HepG2 (cell line): ENCODE results near the gene UBTF. TPM values are rescaled to one million over a fixed set of nuclear protein-coding genes. Genes with fewer than 3 reads are reported as not detected.

Source experiments
- ATAC-seq: fragments of 200-7000 bp; cut with Tn5 transposase; 3 replicates; pipeline ENCODE4 v1.9.1; 2020; ENCODE audit warnings: mild to moderate bottlenecking, moderate library complexity
- BruUV-seq: library from RNA; stranded (reverse); fragments of 400-500 nt; replicated peaks from 2 replicates; lab custom pipeline; 2021; lab: Mats Ljungman, UMichigan
- CTCF ChIA-PET: fragments of 300-600 bp; formaldehyde crosslinking; extraction: SDS; loops from one replicate; lab custom pipeline; 2021; ENCODE audit warnings: low total read pairs, inconsistent platforms, low intra/inter-chr PET ratio; lab: Yijun Ruan, JAX
- POLR2A ChIA-PET: fragments of 350-600 bp; sonication (Branson Sonifier 250); formaldehyde crosslinking; loops from one replicate; lab custom pipeline; 2020; ENCODE audit warnings: antibody characterized with exemption, inconsistent platforms; lab: Yijun Ruan, JAX
- DNase-seq: peaks from one replicate; pipeline ENCODE4 v3.0.0-alpha.2; 2015; ENCODE audit warnings: low spot score
- FAIRE-seq: peaks from 3 replicates; lab custom pipeline; 2011; peaks lifted over from hg19 to GRCh38; lab: Jason Lieb, UNC
- H2AFZ ChIP-seq: one replicate; pipeline ENCODE4 v1.6.1; 2011; ENCODE audit warnings: low read length, inconsistent platforms
- H3K27ac ChIP-seq: fragments of 300-600 bp; 3 replicates; pipeline ENCODE4 v1.8.0; 2011; ENCODE audit warnings: mixed run types, mild to moderate bottlenecking, mixed read lengths, low read length, inconsistent platforms; ENCODE audit not compliant: insufficient read depth; ENCODE audit errors: extremely low read length
- H3K27me3 ChIP-seq, 2 experiments: fragments of 200-600 bp in 1 of 2; 2 replicates in 1 of 2; 3 replicates in 1 of 2; pipeline versions ENCODE4 v1.6.0 to v1.8.0; 2011; ENCODE audit warnings: low read length in 2 of 2, mild to moderate bottlenecking in 2 of 2, moderate library complexity in 2 of 2, inconsistent platforms in 1 of 2; ENCODE audit not compliant: insufficient read depth in 2 of 2, control insufficient read depth in 1 of 2
- H3K36me3 ChIP-seq, 2 experiments: fragments of 200-600 bp in 1 of 2; replicated peaks in 1 of 2; 2 replicates in 1 of 2; 3 replicates in 1 of 2; pipeline versions ENCODE4 v1.5.1 to v1.8.0; 2011; ENCODE audit warnings: low read length in 2 of 2, inconsistent platforms in 1 of 2; ENCODE audit not compliant: insufficient read depth in 2 of 2, control insufficient read depth in 1 of 2
- H3K4me1 ChIP-seq: 2 replicates; pipeline ENCODE4 v1.5.1; 2012; ENCODE audit warnings: low read length, inconsistent platforms; ENCODE audit not compliant: insufficient read depth
- H3K4me2 ChIP-seq: 2 replicates; pipeline ENCODE4 v1.6.0; 2011; ENCODE audit warnings: low read depth, low read length, inconsistent platforms
- H3K4me3 ChIP-seq, 3 experiments: fragments of 200-600 bp in 1 of 3; sonication (generic), shearing (Covaris generic) in 1 of 3; replicated peaks in 1 of 3; 2 replicates each; pipeline ENCODE4 v1.5.1; 2011 to 2016; ENCODE audit warnings: low read length in 3 of 3, inconsistent platforms in 2 of 3, low read depth in 2 of 3, mild to moderate bottlenecking in 2 of 3, control low read depth in 1 of 3, mixed read lengths in 1 of 3; ENCODE audit not compliant: insufficient read depth in 1 of 3
- H3K79me2 ChIP-seq: one replicate; pipeline ENCODE4 v1.6.1; 2011; ENCODE audit warnings: low read length, inconsistent platforms; ENCODE audit not compliant: insufficient read depth
- H3K9ac ChIP-seq: 2 replicates; pipeline ENCODE4 v1.6.0; 2011; ENCODE audit warnings: mild to moderate bottlenecking, low read depth, low read length, inconsistent platforms; ENCODE audit not compliant: insufficient read depth
- H3K9me3 ChIP-seq: 2 replicates; pipeline ENCODE4 v1.5.1; 2012; ENCODE audit warnings: mild to moderate bottlenecking, low read length
- H4K20me1 ChIP-seq: 2 replicates; pipeline ENCODE4 v1.6.0; 2011; ENCODE audit warnings: inconsistent platforms, mild to moderate bottlenecking, low read length, moderate library complexity; ENCODE audit not compliant: insufficient read depth
- ATF1 ChIP-seq: IDR thresholded peaks from 2 replicates; pipeline ENCODE4 v1.6.1; 2016; ENCODE audit warnings: mild to moderate bottlenecking, control low read depth
- BRCA1 ChIP-seq: sonication (generic); formaldehyde crosslinking; IDR thresholded peaks from 2 replicates; pipeline ENCODE4 v1.4.0; 2020; ENCODE audit warnings: missing genetic modification reagents
- HNRNPK ChIP-seq: fragments of 200-400 bp; formaldehyde crosslinking; IDR thresholded peaks from 2 replicates; pipeline ENCODE4 v1.6.1; 2018; ENCODE audit warnings: low read length, low read depth, moderate library complexity, mild to moderate bottlenecking; ENCODE audit not compliant: poor library complexity, severe bottlenecking
- RFXANK ChIP-seq: IDR thresholded peaks from 2 replicates; pipeline ENCODE4 v1.6.1; 2016
- SIN3A ChIP-seq: IDR thresholded peaks from 2 replicates; pipeline ENCODE4 v1.6.1; 2011; ENCODE audit warnings: low read depth, mild to moderate bottlenecking, control low read depth, low read length, borderline replicate concordance
- ZNF207 ChIP-seq: fragments of 450-650 bp; IDR thresholded peaks from 2 replicates; pipeline ENCODE4 v1.6.1; 2016; ENCODE audit warnings: antibody characterized with exemption, borderline replicate concordance
- ZNF317 ChIP-seq: sonication (generic); formaldehyde crosslinking; IDR thresholded peaks from 2 replicates; pipeline ENCODE4 v1.5.0; 2020; ENCODE audit warnings: mild to moderate bottlenecking, missing genetic modification reagents
- ZNF557 ChIP-seq: sonication (generic); formaldehyde crosslinking; IDR thresholded peaks from 2 replicates; pipeline ENCODE4 v1.4.0; 2020; ENCODE audit warnings: missing genetic modification reagents
- ZNF614 ChIP-seq: IDR thresholded peaks from 2 replicates; pipeline ENCODE4 v1.6.1; 2018; ENCODE audit warnings: missing biosample characterization, missing genetic modification reagents, inconsistent platforms, borderline replicate concordance
- ZNF775 ChIP-seq: sonication (generic); formaldehyde crosslinking; IDR thresholded peaks from 2 replicates; pipeline ENCODE4 v1.4.0; 2020; ENCODE audit warnings: missing genetic modification reagents, mild to moderate bottlenecking, moderate library complexity, borderline replicate concordance
- WGBS: methylation state at CpG from one replicate; pipeline ENCODE4 v1.1.6; 2017; ENCODE audit warnings: low lambda C conversion rate; 5-methylcytosine and 5-hydroxymethylcytosine counted together
- in situ Hi-C: cut with HindIII; loops from 2 replicates; pipeline ENCODE4 v1.10.0; 2017; ENCODE audit warnings: low pct_unique_long_range_greater_than_20kb; ENCODE audit not compliant: extremely low pct_ligation_motif_present
- intact Hi-C: fragments of 100-400 bp; cut with micrococcal nuclease; formaldehyde crosslinking; loops from one replicate; pipeline ENCODE4 v1.10.0; 2022; ENCODE audit not compliant: unreplicated experiment
- polyA plus RNA-seq, 8 experiments: library from polyadenylated mRNA; depleted of rRNA in 3 of 8; stranded (reverse) in 7 of 8; unstranded in 1 of 8; fragments of >200 nt; fragmentation: Illumina TruSeq in 4 of 8; extraction: Trizol in 4 of 8; gene quantifications; 2 replicates each; pipeline versions ENCODE4 v1.2.1 to v1.2.3, GENCODE V29; 2011 to 2016; ENCODE audit warnings: low read depth in 4 of 8, missing spikeins in 1 of 8, mixed read lengths in 1 of 8; ENCODE audit not compliant: insufficient read depth in 1 of 8
- total RNA-seq, 5 experiments: library from RNA; depleted of rRNA; stranded (reverse); fragments of >200 nt; fragmentation: Illumina TruSeq; extraction: Trizol; gene quantifications; 2 replicates each; pipeline ENCODE4 v1.2.3, GENCODE V29; 2016; ENCODE audit warnings: low read depth in 1 of 5
- TF ChIP-seq, protein P1 (sequence below): sonication (generic); formaldehyde crosslinking; IDR thresholded peaks from 2 replicates; pipeline ENCODE4 v1.5.0; 2020; ENCODE audit warnings: mild to moderate bottlenecking, missing genetic modification reagents, borderline replicate concordance
- TF ChIP-seq, protein P2 (sequence below): sonication (generic); formaldehyde crosslinking; IDR thresholded peaks from 2 replicates; pipeline ENCODE4 v1.4.0; 2020; ENCODE audit warnings: missing genetic modification reagents, low read depth, mild to moderate bottlenecking, borderline replicate concordance
- TF ChIP-seq, protein P3 (sequence below): sonication (generic); formaldehyde crosslinking; IDR thresholded peaks from 2 replicates; pipeline ENCODE4 v1.4.0; 2020; ENCODE audit warnings: mild to moderate bottlenecking, missing genetic modification reagents, borderline replicate concordance
- TF ChIP-seq, protein P4 (sequence below): IDR thresholded peaks from 2 replicates; pipeline ENCODE4 v1.6.1; 2016; ENCODE audit warnings: control low read depth

Gene UBTF
- total and polyA plus RNA-seq, 2 of the 13 experiments (the other 11 are each of a cell fraction or from before 2014, with no cell fraction given) = 15.2 to 60.9 TPM

DNA sequence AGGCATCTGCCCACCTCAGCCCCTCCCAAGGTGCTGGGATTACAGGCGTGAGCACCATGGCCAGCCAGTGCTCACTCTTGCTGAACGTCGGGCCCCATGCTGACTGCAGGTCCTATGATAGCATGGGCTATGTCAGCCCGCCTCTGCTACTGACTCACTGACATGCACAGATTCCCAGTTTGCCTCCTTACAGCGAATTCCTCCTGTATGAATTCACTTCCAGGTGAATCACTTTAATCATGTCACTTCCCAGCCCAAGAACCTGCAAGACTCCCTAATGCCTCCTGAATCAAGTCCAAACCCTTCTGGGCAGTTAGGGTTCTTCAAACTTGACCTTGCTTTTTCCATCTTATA is 16.1 kb upstream of the UBTF start:
- H2AFZ ChIP-seq = no peak overlapping the region
- no peak for FAIRE-seq
- intact Hi-C loops = no loop called here
- 5% methylated on average over 2 of the region's 5 CpGs for whole genome bisulfite sequencing
- H3K4me1 ChIP-seq = no peaks in the 10 kb centered on the region
- no peak overlapping the region for H3K4me3 ChIP-seq
- no peaks in the 10 kb centered on the region for H3K79me2 ChIP-seq
- TF ChIP-seq ZNF207 = no peak
- TF ChIP-seq ZNF317 (CRISPR knock-in tag) = no peak
- TF ChIP-seq, protein P1, sequence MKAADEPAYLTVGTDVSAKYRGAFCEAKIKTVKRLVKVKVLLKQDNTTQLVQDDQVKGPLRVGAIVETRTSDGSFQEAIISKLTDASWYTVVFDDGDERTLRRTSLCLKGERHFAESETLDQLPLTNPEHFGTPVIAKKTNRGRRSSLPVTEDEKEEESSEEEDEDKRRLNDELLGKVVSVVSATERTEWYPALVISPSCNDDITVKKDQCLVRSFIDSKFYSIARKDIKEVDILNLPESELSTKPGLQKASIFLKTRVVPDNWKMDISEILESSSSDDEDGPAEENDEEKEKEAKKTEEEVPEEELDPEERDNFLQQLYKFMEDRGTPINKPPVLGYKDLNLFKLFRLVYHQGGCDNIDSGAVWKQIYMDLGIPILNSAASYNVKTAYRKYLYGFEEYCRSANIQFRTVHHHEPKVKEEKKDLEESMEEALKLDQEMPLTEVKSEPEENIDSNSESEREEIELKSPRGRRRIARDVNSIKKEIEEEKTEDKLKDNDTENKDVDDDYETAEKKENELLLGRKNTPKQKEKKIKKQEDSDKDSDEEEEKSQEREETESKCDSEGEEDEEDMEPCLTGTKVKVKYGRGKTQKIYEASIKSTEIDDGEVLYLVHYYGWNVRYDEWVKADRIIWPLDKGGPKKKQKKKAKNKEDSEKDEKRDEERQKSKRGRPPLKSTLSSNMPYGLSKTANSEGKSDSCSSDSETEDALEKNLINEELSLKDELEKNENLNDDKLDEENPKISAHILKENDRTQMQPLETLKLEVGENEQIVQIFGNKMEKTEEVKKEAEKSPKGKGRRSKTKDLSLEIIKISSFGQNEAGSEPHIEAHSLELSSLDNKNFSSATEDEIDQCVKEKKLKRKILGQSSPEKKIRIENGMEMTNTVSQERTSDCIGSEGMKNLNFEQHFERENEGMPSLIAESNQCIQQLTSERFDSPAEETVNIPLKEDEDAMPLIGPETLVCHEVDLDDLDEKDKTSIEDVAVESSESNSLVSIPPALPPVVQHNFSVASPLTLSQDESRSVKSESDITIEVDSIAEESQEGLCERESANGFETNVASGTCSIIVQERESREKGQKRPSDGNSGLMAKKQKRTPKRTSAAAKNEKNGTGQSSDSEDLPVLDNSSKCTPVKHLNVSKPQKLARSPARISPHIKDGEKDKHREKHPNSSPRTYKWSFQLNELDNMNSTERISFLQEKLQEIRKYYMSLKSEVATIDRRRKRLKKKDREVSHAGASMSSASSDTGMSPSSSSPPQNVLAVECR = no peak
- no peak for TF ChIP-seq BRCA1 (CRISPR knock-in tag)
- TF ChIP-seq, protein P2, sequence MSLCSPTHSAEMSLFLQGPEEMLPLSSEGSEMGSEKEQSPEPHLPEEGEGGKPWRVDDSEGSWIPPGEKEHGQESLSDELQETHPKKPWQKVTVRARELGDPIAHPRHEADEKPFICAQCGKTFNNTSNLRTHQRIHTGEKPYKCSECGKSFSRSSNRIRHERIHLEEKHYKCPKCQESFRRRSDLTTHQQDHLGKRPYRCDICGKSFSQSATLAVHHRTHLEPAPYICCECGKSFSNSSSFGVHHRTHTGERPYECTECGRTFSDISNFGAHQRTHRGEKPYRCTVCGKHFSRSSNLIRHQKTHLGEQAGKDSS (CRISPR knock-in tag) = no peak
- TF ChIP-seq, protein P3, sequence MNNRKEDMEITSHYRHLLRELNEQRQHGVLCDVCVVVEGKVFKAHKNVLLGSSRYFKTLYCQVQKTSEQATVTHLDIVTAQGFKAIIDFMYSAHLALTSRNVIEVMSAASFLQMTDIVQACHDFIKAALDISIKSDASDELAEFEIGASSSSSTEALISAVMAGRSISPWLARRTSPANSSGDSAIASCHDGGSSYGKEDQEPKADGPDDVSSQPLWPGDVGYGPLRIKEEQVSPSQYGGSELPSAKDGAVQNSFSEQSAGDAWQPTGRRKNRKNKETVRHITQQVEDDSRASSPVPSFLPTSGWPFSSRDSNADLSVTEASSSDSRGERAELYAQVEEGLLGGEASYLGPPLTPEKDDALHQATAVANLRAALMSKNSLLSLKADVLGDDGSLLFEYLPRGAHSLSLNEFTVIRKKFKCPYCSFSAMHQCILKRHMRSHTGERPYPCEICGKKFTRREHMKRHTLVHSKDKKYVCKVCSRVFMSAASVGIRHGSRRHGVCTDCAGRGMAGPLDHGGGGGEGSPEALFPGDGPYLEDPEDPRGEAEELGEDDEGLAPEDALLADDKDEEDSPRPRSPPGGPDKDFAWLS = no peak
- no peak for TF ChIP-seq ZNF557 (CRISPR knock-in tag)
- no peak for TF ChIP-seq ATF1 (CRISPR knock-in tag)
- no peak for TF ChIP-seq SIN3A
- TF ChIP-seq, protein P4, sequence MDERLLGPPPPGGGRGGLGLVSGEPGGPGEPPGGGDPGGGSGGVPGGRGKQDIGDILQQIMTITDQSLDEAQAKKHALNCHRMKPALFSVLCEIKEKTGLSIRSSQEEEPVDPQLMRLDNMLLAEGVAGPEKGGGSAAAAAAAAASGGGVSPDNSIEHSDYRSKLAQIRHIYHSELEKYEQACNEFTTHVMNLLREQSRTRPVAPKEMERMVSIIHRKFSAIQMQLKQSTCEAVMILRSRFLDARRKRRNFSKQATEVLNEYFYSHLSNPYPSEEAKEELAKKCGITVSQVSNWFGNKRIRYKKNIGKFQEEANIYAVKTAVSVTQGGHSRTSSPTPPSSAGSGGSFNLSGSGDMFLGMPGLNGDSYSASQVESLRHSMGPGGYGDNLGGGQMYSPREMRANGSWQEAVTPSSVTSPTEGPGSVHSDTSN (CRISPR knock-in tag) = no peak
- TF ChIP-seq RFXANK (CRISPR knock-in tag) = no peak
- TF ChIP-seq HNRNPK = no peak
- no peak for TF ChIP-seq ZNF775 (CRISPR knock-in tag)
- no peak for TF ChIP-seq ZNF614 (CRISPR knock-in tag)
- TF ChIP-seq, all 625 proteins: peak for 0
- no peak overlapping the region for H3K4me2 ChIP-seq
- H3K27ac ChIP-seq = no peak overlapping the region
- ChIA-PET CTCF (no interaction called here), POLR2A (no interaction called here)
- no peak for DNase-seq
- no peaks in the 10 kb centered on the region for H3K9me3 ChIP-seq
- no peaks in the 10 kb centered on the region for H3K36me3 ChIP-seq
- peaks cover 0 to 17% of the 10 kb centered on the region in 2 experiments; a peak in 3 of 5 replicates for H3K27me3 ChIP-seq
- H4K20me1 ChIP-seq = no peaks in the 10 kb centered on the region
- in situ Hi-C loops = no loop called here
- BruUV-seq = no TSS peak
- no peak overlapping the region for H3K9ac ChIP-seq
- ATAC-seq = peak; percentile 77
